K562 (cell line): ENCODE results near the gene TXN2. TPM values are rescaled to one million over a fixed set of nuclear protein-coding genes. Genes with fewer than 3 reads are reported as not detected.

Experiments used
- BRD4 ChIP-seq: fragments of 200-600 bp; sonication (generic); IDR thresholded peaks from 2 replicates; pipeline ENCODE4 v1.6.1; 2017; ENCODE audit warnings: inconsistent platforms
- BRF1 ChIP-seq: IDR thresholded peaks from 3 replicates; pipeline ENCODE4 v1.6.1; 2011; ENCODE audit warnings: borderline replicate concordance, mild to moderate bottlenecking; ENCODE audit not compliant: insufficient read length; ENCODE audit errors: extremely low read depth
- CBX2 ChIP-seq: fragments of 200-600 bp; sonication (generic); IDR thresholded peaks from one replicate; pipeline ENCODE4 v1.6.1; 2012; ENCODE audit warnings: mild to moderate bottlenecking, low read length, inconsistent platforms; ENCODE audit not compliant: insufficient read depth, poor library complexity, severe bottlenecking
- CBX3 ChIP-seq, 2 experiments: IDR thresholded peaks; 1 replicate in 1 of 2; 2 replicates in 1 of 2; pipeline ENCODE4 v1.6.1; 2012; ENCODE audit warnings: inconsistent platforms in 2 of 2, low read length in 2 of 2, borderline replicate concordance in 1 of 2, control low read depth in 1 of 2
- ELF2 ChIP-seq: fragments of 250-450 bp; sonication (Bioruptor Pico); IDR thresholded peaks from 2 replicates; pipeline ENCODE4 v1.5.0; 2021; ENCODE audit warnings: mild to moderate bottlenecking
- FOXA1 ChIP-seq: fragments of 450-650 bp; IDR thresholded peaks from 2 replicates; pipeline ENCODE4 v1.6.1; 2016; ENCODE audit warnings: mild to moderate bottlenecking, borderline replicate concordance
- FOXK2 ChIP-seq, 2 experiments: fragments of 450-650 bp; IDR thresholded peaks in 1 of 2; conservative IDR thresholded peaks in 1 of 2; 2 replicates each; pipeline ENCODE4 v1.6.1; 2016; ENCODE audit warnings: low read depth in 2 of 2, mild to moderate bottlenecking in 1 of 2
- L3MBTL2 ChIP-seq: fragments of 450-650 bp; IDR thresholded peaks from 2 replicates; pipeline ENCODE4 v1.6.1; 2016; ENCODE audit warnings: mild to moderate bottlenecking, moderate library complexity
- MTA2 ChIP-seq: fragments of 450-650 bp; IDR thresholded peaks from 2 replicates; pipeline ENCODE4 v1.6.1; 2016; ENCODE audit warnings: low read depth
- MTA3 ChIP-seq: fragments of 450-650 bp; formaldehyde crosslinking; IDR thresholded peaks from 2 replicates; pipeline ENCODE4 v1.6.1; 2017; ENCODE audit warnings: mild to moderate bottlenecking, borderline replicate concordance
- NCOA1 ChIP-seq: fragments of 450-650 bp; IDR thresholded peaks from 2 replicates; pipeline ENCODE4 v1.6.1; 2016; ENCODE audit warnings: low read depth
- NFATC3 ChIP-seq: fragments of 450-650 bp; IDR thresholded peaks from 2 replicates; pipeline ENCODE4 v1.6.1; 2017; ENCODE audit warnings: mild to moderate bottlenecking
- NFRKB ChIP-seq: fragments of 450-650 bp; IDR thresholded peaks from 2 replicates; pipeline ENCODE4 v1.6.1; 2016; ENCODE audit warnings: low read depth
- NR2C2 ChIP-seq, 2 experiments: fragments of 200-800 bp in 1 of 2; sonication (Bioruptor generic) in 1 of 2; sonication (generic) in 1 of 2; formaldehyde crosslinking in 1 of 2; IDR thresholded peaks; 2 replicates each; pipeline versions ENCODE4 v1.6.1 to v1.8.0; 2016 to 2022; ENCODE audit warnings: mild to moderate bottlenecking in 1 of 2, missing compliant biosample characterization in 1 of 2, missing genetic modification characterization in 1 of 2, missing genetic modification reagents in 1 of 2
- SIN3A ChIP-seq, 2 experiments: fragments of 150-350 bp in 1 of 2; IDR thresholded peaks; 2 replicates each; pipeline ENCODE4 v1.6.1; 2011 to 2016; ENCODE audit warnings: borderline replicate concordance in 2 of 2, low read depth in 2 of 2, low read length in 2 of 2, mild to moderate bottlenecking in 2 of 2, moderate library complexity in 2 of 2; ENCODE audit not compliant: control insufficient read depth in 1 of 2
- SIX5 ChIP-seq, 2 experiments: IDR thresholded peaks; 2 replicates each; pipeline ENCODE4 v1.6.1; 2011; ENCODE audit warnings: low read length in 2 of 2, borderline replicate concordance in 1 of 2, low read depth in 1 of 2, mild to moderate bottlenecking in 1 of 2, moderate library complexity in 1 of 2; ENCODE audit not compliant: insufficient read depth in 1 of 2
- TAF7 ChIP-seq: fragments of 450-650 bp; IDR thresholded peaks from 2 replicates; pipeline ENCODE4 v1.6.1; 2016; ENCODE audit warnings: missing genetic modification characterization, missing compliant biosample characterization
- TEAD2 ChIP-seq: fragments of 450-650 bp; IDR thresholded peaks from 2 replicates; pipeline ENCODE4 v1.6.1; 2016; ENCODE audit warnings: missing genetic modification characterization, control low read depth, missing compliant biosample characterization
- ZFX ChIP-seq: sonication (generic); formaldehyde crosslinking; IDR thresholded peaks from 2 replicates; pipeline ENCODE4 v1.8.0; 2022; ENCODE audit warnings: mild to moderate bottlenecking, missing genetic modification reagents, moderate library complexity
- ZNF146 ChIP-seq: IDR thresholded peaks from one replicate; pipeline ENCODE4 v1.6.1; 2018; ENCODE audit warnings: missing compliant biosample characterization; ENCODE audit not compliant: unreplicated experiment
- ZNF24 ChIP-seq: fragments of 450-650 bp; IDR thresholded peaks from 2 replicates; pipeline ENCODE4 v1.6.1; 2016
- ZNF780A ChIP-seq: fragments of 250-450 bp; sonication (Bioruptor Pico); IDR thresholded peaks from 2 replicates; pipeline ENCODE4 v1.5.0; 2021; ENCODE audit warnings: mild to moderate bottlenecking
- polyA plus RNA-seq, 8 experiments: library from polyadenylated mRNA; depleted of rRNA in 4 of 8; stranded (reverse) in 5 of 8; unstranded in 3 of 8; fragments of >200 nt; fragmentation: Nextera tagmentation in 2 of 8; fragmentation: Illumina TruSeq in 1 of 8; extraction: Ambion mirVana in 2 of 8; extraction: Trizol in 1 of 8; gene quantifications; 2 replicates each; pipeline versions ENCODE4 v1.2.1 to v1.2.3, GENCODE V29; 2011 to 2014; ENCODE audit warnings: inconsistent platforms in 1 of 8, missing spikeins in 1 of 8
- total RNA-seq, 7 experiments: library from RNA; depleted of rRNA in 6 of 7; stranded (reverse); fragments of >200 nt in 6 of 7; fragmentation: Illumina TruSeq in 2 of 7; extraction: Trizol in 2 of 7; gene quantifications; 2 replicates each; pipeline versions ENCODE4 v1.2.1 to v1.2.3, GENCODE V29; 2011 to 2021; ENCODE audit warnings: low replicate concordance in 1 of 7
- TF ChIP-seq, protein P1 (sequence below): fragments of 450-650 bp; IDR thresholded peaks from 2 replicates; pipeline ENCODE4 v1.6.1; 2016; ENCODE audit warnings: borderline replicate concordance
- TF ChIP-seq, protein P2 (sequence below): fragments of 250-450 bp; sonication (Bioruptor Pico); IDR thresholded peaks from 2 replicates; pipeline ENCODE4 v1.4.0; 2020; ENCODE audit warnings: mild to moderate bottlenecking, moderate library complexity

TXN2 gene
- total and polyA plus RNA-seq, 9 of the 15 experiments (the other 6 are each of a cell fraction or from before 2014, with no cell fraction given), result 48.5 to 399 (median 118) TPM

DNA sequence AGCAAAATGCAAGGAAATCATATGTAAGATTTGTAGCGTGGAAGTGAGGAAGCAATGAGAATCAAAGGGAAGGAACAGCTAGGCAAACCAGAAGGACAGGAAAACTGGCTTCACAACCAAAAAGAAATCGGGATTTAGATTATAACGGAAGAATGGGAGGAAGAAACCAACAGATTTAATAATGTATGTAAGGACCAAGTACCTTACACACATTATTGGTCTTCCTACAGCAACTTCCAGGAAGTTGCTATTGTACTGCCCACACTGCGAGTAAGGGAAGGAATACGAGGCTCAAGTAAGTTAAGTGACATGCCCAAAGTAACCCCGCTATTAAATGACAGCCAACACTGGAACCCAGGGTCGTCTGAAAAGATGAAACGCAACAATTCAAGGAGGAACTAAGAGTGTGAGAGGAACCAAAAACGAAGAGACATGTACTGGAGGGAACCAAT lies 473 bp downstream of the TXN2 start (continued):
- TF ChIP-seq CBX3 (IDR thresholded peaks at IDR 0.05; ENCODE audit: borderline replicate concordance in 1 of 2, low read length in 2 of 2) (peak in 1 of 2 experiments; percentile 55; a peak in 1 of 3 replicates), TAF7 (peak; percentile 80), BRF1 (no peak), ZNF146 (CRISPR knock-in tag) (no peak), TEAD2 (tag) (no peak), ZNF24 (no peak), SIN3A (IDR thresholded peaks at IDR 0.05; ENCODE audit: borderline replicate concordance in 2 of 2, control insufficient read depth in 1 of 2, low read depth in 2 of 2, low read length in 2 of 2) (peak in 1 of 2 experiments; percentile 27; a peak in 1 of 4 replicates), FOXA1 (no peak), NCOA1 (peak; percentile 95; the same call in 1 of the 2 replicates), BRD4 (no peak), SIX5 (IDR thresholded peaks at IDR 0.05; ENCODE audit: borderline replicate concordance in 1 of 2, insufficient read depth in 1 of 2, low read depth in 1 of 2, low read length in 2 of 2) (peak in 1 of 2 experiments; percentile 33; a peak in 1 of 4 replicates), MTA3 (no peak), ELF2 (0 out of 2 replicates have a peak, but pooled peaks have one; percentile 42), FOXK2 (conservative IDR thresholded peaks at IDR 0.05 in 1 of 2, IDR thresholded peaks at IDR 0.05 in 1 of 2; ENCODE audit: low read depth in 2 of 2) (peak in 1 of 2 experiments; percentile 19; a peak in 1 of 4 replicates), NFATC3 (0 out of 2 replicates have a peak, but pooled peaks have one; percentile 52), MTA2 (no peak), ZNF780A (CRISPR knock-in tag) (no peak), CBX2 (no peak), NFRKB (peak; percentile 84), L3MBTL2 (no peak), NR2C2 (CRISPR knock-in tag; IDR thresholded peaks at IDR 0.05) (no peak), NR2C2 (tag; IDR thresholded peaks at IDR 0.05) (no peak), ZFX (CRISPR knock-in tag) (peak; percentile 34; the same call in 1 of the 2 replicates)
- TF ChIP-seq, protein P1, sequence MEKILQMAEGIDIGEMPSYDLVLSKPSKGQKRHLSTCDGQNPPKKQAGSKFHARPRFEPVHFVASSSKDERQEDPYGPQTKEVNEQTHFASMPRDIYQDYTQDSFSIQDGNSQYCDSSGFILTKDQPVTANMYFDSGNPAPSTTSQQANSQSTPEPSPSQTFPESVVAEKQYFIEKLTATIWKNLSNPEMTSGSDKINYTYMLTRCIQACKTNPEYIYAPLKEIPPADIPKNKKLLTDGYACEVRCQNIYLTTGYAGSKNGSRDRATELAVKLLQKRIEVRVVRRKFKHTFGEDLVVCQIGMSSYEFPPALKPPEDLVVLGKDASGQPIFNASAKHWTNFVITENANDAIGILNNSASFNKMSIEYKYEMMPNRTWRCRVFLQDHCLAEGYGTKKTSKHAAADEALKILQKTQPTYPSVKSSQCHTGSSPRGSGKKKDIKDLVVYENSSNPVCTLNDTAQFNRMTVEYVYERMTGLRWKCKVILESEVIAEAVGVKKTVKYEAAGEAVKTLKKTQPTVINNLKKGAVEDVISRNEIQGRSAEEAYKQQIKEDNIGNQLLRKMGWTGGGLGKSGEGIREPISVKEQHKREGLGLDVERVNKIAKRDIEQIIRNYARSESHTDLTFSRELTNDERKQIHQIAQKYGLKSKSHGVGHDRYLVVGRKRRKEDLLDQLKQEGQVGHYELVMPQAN, result peak; percentile 25; the same call in 1 of the 2 replicates
- TF ChIP-seq, protein P2, sequence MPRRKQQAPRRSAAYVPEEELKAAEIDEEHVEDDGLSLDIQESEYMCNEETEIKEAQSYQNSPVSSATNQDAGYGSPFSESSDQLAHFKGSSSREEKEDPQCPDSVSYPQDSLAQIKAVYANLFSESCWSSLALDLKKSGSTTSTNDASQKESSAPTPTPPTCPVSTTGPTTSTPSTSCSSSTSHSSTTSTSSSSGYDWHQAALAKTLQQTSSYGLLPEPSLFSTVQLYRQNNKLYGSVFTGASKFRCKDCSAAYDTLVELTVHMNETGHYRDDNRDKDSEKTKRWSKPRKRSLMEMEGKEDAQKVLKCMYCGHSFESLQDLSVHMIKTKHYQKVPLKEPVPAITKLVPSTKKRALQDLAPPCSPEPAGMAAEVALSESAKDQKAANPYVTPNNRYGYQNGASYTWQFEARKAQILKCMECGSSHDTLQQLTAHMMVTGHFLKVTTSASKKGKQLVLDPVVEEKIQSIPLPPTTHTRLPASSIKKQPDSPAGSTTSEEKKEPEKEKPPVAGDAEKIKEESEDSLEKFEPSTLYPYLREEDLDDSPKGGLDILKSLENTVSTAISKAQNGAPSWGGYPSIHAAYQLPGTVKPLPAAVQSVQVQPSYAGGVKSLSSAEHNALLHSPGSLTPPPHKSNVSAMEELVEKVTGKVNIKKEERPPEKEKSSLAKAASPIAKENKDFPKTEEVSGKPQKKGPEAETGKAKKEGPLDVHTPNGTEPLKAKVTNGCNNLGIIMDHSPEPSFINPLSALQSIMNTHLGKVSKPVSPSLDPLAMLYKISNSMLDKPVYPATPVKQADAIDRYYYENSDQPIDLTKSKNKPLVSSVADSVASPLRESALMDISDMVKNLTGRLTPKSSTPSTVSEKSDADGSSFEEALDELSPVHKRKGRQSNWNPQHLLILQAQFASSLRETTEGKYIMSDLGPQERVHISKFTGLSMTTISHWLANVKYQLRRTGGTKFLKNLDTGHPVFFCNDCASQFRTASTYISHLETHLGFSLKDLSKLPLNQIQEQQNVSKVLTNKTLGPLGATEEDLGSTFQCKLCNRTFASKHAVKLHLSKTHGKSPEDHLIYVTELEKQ (CRISPR knock-in tag), result no peak
